Nephron (organoid): ENCODE results near the gene RBM42.

Experiments used
- H3K27ac Mint-ChIP-seq, 3 experiments: 2 replicates each; pipeline ENCODE4 v1.8.0; 2020; ENCODE audit warnings: mixed read lengths in 3 of 3, mild to moderate bottlenecking in 2 of 3, moderate library complexity in 1 of 3
- H3K27me3 Mint-ChIP-seq: 2 replicates; pipeline ENCODE4 v1.8.0; 2021; ENCODE audit warnings: low read depth, mild to moderate bottlenecking, moderate library complexity, mixed read lengths
- H3K36me3 Mint-ChIP-seq: 2 replicates; pipeline ENCODE4 v1.8.0; 2020; ENCODE audit warnings: low read depth, mixed read lengths
- H3K4me1 Mint-ChIP-seq: 2 replicates; pipeline ENCODE4 v1.8.0; 2020; ENCODE audit warnings: mixed read lengths
- H3K4me3 Mint-ChIP-seq, 3 experiments: 2 replicates each; pipeline ENCODE4 v1.8.0; 2020; ENCODE audit warnings: mild to moderate bottlenecking in 3 of 3, mixed read lengths in 3 of 3, moderate library complexity in 2 of 3
- H3K9me3 Mint-ChIP-seq: 2 replicates; pipeline ENCODE4 v1.8.0; 2020; ENCODE audit warnings: mixed read lengths
- TF ChIP-seq, protein P1 (sequence below), 3 experiments: fragments of 200-600 bp; sonication (generic); IDR thresholded peaks; one replicate each; pipeline ENCODE4 v1.5.0; 2021; ENCODE audit warnings: antibody characterized with exemption in 3 of 3; ENCODE audit not compliant: unreplicated experiment in 3 of 3

RBM42 gene

GRCh38 chr19:35657904-35658700 is 29.3 kb downstream of the RBM42 start:
- Mint-ChIP-seq H3K27me3 (no peaks in the 10 kb centered on the region), H3K36me3 (peaks cover 71% of the 10 kb centered on the region), H3K4me3 (no peak overlapping the region), H3K9me3 (no peaks in the 10 kb centered on the region), H3K27ac (no peak overlapping the region), H3K4me1 (no peaks in the 10 kb centered on the region)
- TF ChIP-seq, protein P1, sequence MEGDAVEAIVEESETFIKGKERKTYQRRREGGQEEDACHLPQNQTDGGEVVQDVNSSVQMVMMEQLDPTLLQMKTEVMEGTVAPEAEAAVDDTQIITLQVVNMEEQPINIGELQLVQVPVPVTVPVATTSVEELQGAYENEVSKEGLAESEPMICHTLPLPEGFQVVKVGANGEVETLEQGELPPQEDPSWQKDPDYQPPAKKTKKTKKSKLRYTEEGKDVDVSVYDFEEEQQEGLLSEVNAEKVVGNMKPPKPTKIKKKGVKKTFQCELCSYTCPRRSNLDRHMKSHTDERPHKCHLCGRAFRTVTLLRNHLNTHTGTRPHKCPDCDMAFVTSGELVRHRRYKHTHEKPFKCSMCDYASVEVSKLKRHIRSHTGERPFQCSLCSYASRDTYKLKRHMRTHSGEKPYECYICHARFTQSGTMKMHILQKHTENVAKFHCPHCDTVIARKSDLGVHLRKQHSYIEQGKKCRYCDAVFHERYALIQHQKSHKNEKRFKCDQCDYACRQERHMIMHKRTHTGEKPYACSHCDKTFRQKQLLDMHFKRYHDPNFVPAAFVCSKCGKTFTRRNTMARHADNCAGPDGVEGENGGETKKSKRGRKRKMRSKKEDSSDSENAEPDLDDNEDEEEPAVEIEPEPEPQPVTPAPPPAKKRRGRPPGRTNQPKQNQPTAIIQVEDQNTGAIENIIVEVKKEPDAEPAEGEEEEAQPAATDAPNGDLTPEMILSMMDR (IDR thresholded peaks at IDR 0.05; ENCODE audit: unreplicated experiment in 3 of 3), result no peak

- TF ChIP-seq, protein P1 (IDR thresholded peaks at IDR 0.05; ENCODE audit: unreplicated experiment in 3 of 3), result no peak
- no peak overlapping the region for H3K27ac Mint-ChIP-seq
- H3K27me3 Mint-ChIP-seq, result no peaks in the 10 kb centered on the region
- no peaks in the 10 kb centered on the region for H3K9me3 Mint-ChIP-seq
- H3K36me3 Mint-ChIP-seq, result peaks cover 51% of the 10 kb centered on the region
- no peaks in the 10 kb centered on the region for H3K4me1 Mint-ChIP-seq
- H3K4me3 Mint-ChIP-seq, result no peak overlapping the region
Observed at GRCh38 chr19:35661995-35662340, 33.1 kb downstream of the RBM42 start.

- no peaks in the 10 kb centered on the region for H3K9me3 Mint-ChIP-seq
- H3K27ac Mint-ChIP-seq, result no peak overlapping the region
- no peaks in the 10 kb centered on the region for H3K4me1 Mint-ChIP-seq
- TF ChIP-seq, protein P1 (IDR thresholded peaks at IDR 0.05; ENCODE audit: unreplicated experiment in 3 of 3), result no peak
- H3K27me3 Mint-ChIP-seq, result peaks cover under 1% of the 10 kb centered on the region
- no peak overlapping the region for H3K4me3 Mint-ChIP-seq
- peaks cover 38% of the 10 kb centered on the region for H3K36me3 Mint-ChIP-seq
Observed at GRCh38 chr19:35663981-35664380, 35.1 kb downstream of the RBM42 start.

- Mint-ChIP-seq H3K9me3 (no peaks in the 10 kb centered on the region), H3K27ac (no peak overlapping the region), H3K4me3 (no peak overlapping the region), H3K4me1 (no peaks in the 10 kb centered on the region), H3K27me3 (peaks cover 11% of the 10 kb centered on the region), H3K36me3 (peaks cover 31% of the 10 kb centered on the region)
- TF ChIP-seq, protein P1 (IDR thresholded peaks at IDR 0.05; ENCODE audit: unreplicated experiment in 3 of 3), result no peak
Observed at GRCh38 chr19:35665157-35665556, 36.3 kb downstream of the RBM42 start.

DNA sequence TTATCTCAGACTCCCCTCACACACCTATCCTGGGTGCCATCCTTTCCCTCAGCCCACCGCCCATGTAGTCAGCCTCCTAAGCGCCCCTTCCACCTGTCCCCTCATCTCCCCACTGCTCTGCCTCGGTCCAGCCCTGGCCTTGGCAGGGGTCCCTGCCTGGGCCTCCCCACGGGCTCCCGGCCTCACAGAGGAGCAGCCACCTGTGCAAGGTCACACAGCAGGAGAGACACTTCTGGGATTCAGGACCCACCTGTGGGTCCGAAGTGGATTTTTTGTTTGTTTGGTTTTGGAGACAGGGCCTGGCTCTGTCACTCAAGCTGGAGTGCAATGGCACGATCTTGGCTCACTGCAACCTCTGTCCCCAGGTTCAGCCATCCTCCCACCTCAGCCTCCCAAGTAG is 36.8 kb downstream of the RBM42 start:
- H3K4me3 Mint-ChIP-seq, result no peak overlapping the region
- H3K4me1 Mint-ChIP-seq, result no peaks in the 10 kb centered on the region
- TF ChIP-seq, protein P1 (IDR thresholded peaks at IDR 0.05; ENCODE audit: unreplicated experiment in 3 of 3), result no peak
- H3K36me3 Mint-ChIP-seq, result peaks cover 31% of the 10 kb centered on the region
- no peaks in the 10 kb centered on the region for H3K9me3 Mint-ChIP-seq
- no peak overlapping the region for H3K27ac Mint-ChIP-seq
- H3K27me3 Mint-ChIP-seq, result peaks cover 13% of the 10 kb centered on the region
